Adrenal gland (tissue), 12 donors: ENCODE measurements around the gene C16orf87. TPM values are rescaled to one million over a fixed set of nuclear protein-coding genes. Genes with fewer than 3 reads are reported as not detected.
A peak's percentile ranks its signal among the peaks of the same experiment; 100 is the strongest.

Source experiments
- DNase-seq, 7 donors: peaks; one replicate each; pipeline ENCODE4 v3.0.0-alpha.2; 2019 to 2020
- H3K27ac ChIP-seq, 5 donors: fragments of 200-600 bp; sonication (generic) in 4 of 5; 1 replicate in 3 of 5; 2 replicates in 2 of 5; pipeline versions ENCODE4 v1.5.1 to v1.8.0; 2016 to 2020; ENCODE audit warnings: mild to moderate bottlenecking in 1 of 5
- H3K27me3 ChIP-seq: fragments of 200-600 bp; 2 replicates; pipeline ENCODE4 v1.8.0; 2021
- H3K36me3 ChIP-seq, 2 donors: fragments of 200-600 bp; replicated peaks in 1 of 2; 1 replicate in 1 of 2; 2 replicates in 1 of 2; pipeline versions ENCODE4 v1.5.1 to v1.8.0; 2018 to 2022
- H3K4me1 ChIP-seq, 2 donors: fragments of 200-600 bp; replicated peaks in 1 of 2; 1 replicate in 1 of 2; 2 replicates in 1 of 2; pipeline versions ENCODE4 v1.5.1 to v1.8.0; 2018 to 2021
- H3K4me3 ChIP-seq, 4 donors: fragments of 200-600 bp; sonication (generic) in 3 of 4; one replicate each; pipeline ENCODE4 v1.5.1; 2016 to 2018
- H3K9me3 ChIP-seq, 3 donors: fragments of 200-600 bp; sonication (generic) in 1 of 3; replicated peaks in 1 of 3; 1 replicate in 2 of 3; 2 replicates in 1 of 3; pipeline versions ENCODE4 v1.5.1 to v1.8.0; 2016 to 2021
- POLR2A ChIP-seq, 2 donors: fragments of 450-650 bp; IDR thresholded peaks; one replicate each; pipeline ENCODE4 v1.6.1; 2017; ENCODE audit warnings: antibody characterized with exemption in 2 of 2, mild to moderate bottlenecking in 2 of 2, moderate library complexity in 1 of 2
- WGBS, 4 donors: extraction: QIAGEN DNeasy Blood & Tissue Kit in 2 of 4; methylation state at CpG; one replicate each; pipeline versions ENCODE4 v1.1.5 to v1.1.7; 2013 to 2017; 5-methylcytosine and 5-hydroxymethylcytosine counted together
- intact Hi-C, 2 donors: fragments of 100-400 bp; cut with DNase I; formaldehyde crosslinking; loops; one replicate each; pipeline versions ENCODE4 v1.14.1 to v1.15.0; 2022 to 2023
- polyA plus RNA-seq, 3 donors: library from polyadenylated mRNA; stranded (reverse); fragments of 200-250 nt in 2 of 3; fragments of 350-450 nt in 1 of 3; fragmentation: Illumina TruSeq in 1 of 3; extraction: RNeasy Lipid Tissue Mini Kit (QIAGEN cat#74804) in 1 of 3; gene quantifications; one replicate each; pipeline ENCODE4 v1.2.3, GENCODE V29; 2013 to 2014
- total RNA-seq, 9 donors: library from RNA; depleted of rRNA in 4 of 9; stranded (reverse); fragments of >200 nt in 4 of 9; fragments of 120-200 nt in 1 of 9; fragmentation: NEBNext Ultra II Directional in 1 of 9; extraction: Animal tissue kit (Norgen Biotek cat#: 25700) in 1 of 9; gene quantifications; one replicate each; pipeline versions ENCODE4 v1.1.0 to v1.2.4, GENCODE V29; 2013 to 2023
- TF ChIP-seq, protein P1 (sequence below), 6 experiments: fragments of 450-650 bp in 4 of 6; fragments of 200-600 bp in 2 of 6; sonication (generic) in 1 of 6; IDR thresholded peaks; 1 replicate in 5 of 6; 2 replicates in 1 of 6; pipeline versions ENCODE4 v1.5.1 to v1.8.0; 2016 to 2021; ENCODE audit warnings: antibody characterized with exemption in 6 of 6, mild to moderate bottlenecking in 2 of 6, moderate library complexity in 1 of 6
- donor health status: healthy with polysubstance abuse.
- donor health status: Bipolar disorder and iron deficiency.
- donor health status: DM: yes; HTN: yes; CAD: no.
- donor health status: DM: no; HTN: no; CAD: no.
- donor health status: DM: no; HTN: no; CAD: no.
- donor health status: DM: yes; HTN: yes; CAD: no.

Gene C16orf87
- total and polyA plus RNA-seq, 12 donors = 2.3 to 26.0 (median 7.8) TPM

DNA sequence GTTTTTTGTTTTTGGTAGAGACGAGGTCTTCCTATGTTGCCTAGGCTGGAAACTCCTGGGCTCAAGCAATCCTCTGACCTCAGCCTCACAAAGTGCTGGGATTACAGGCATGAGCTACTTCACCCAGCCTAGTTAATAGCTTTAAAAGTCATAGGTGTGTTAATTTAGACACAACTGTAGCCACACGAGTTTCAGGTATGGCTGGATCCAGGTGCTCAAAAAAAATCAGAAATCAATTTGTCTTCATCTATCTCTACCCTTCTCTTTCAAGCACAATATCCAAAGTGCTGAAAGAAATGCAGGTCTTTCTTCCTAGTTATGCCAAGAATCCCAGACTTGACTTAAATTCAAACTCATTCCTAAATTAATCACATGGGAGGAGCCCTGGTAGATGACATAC is 23.9 kb upstream of the C16orf87 start:
- H3K36me3 ChIP-seq = no peaks in the 10 kb centered on the region
- H3K4me3 ChIP-seq = no peak overlapping the region
- no peaks in the 10 kb centered on the region for H3K27me3 ChIP-seq
- 87 to 95% (median 89%) methylated on average over 2 of the region's 2 CpGs for WGBS, 4 donors
- H3K27ac ChIP-seq = no peak overlapping the region
- no peaks in the 10 kb centered on the region for H3K4me1 ChIP-seq
- intact Hi-C loops = loop anchor here (2.0 to 10.0 kb wide), 4 partner anchors 54 to 1310 kb away; no protein-coding TSS in a partner anchor
- DNase-seq = no peak
- no peak for TF ChIP-seq POLR2A (IDR thresholded peaks at IDR 0.05)
- TF ChIP-seq, protein P1, sequence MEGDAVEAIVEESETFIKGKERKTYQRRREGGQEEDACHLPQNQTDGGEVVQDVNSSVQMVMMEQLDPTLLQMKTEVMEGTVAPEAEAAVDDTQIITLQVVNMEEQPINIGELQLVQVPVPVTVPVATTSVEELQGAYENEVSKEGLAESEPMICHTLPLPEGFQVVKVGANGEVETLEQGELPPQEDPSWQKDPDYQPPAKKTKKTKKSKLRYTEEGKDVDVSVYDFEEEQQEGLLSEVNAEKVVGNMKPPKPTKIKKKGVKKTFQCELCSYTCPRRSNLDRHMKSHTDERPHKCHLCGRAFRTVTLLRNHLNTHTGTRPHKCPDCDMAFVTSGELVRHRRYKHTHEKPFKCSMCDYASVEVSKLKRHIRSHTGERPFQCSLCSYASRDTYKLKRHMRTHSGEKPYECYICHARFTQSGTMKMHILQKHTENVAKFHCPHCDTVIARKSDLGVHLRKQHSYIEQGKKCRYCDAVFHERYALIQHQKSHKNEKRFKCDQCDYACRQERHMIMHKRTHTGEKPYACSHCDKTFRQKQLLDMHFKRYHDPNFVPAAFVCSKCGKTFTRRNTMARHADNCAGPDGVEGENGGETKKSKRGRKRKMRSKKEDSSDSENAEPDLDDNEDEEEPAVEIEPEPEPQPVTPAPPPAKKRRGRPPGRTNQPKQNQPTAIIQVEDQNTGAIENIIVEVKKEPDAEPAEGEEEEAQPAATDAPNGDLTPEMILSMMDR (IDR thresholded peaks at IDR 0.05) = no peak
- no peaks in the 10 kb centered on the region for H3K9me3 ChIP-seq

DNA sequence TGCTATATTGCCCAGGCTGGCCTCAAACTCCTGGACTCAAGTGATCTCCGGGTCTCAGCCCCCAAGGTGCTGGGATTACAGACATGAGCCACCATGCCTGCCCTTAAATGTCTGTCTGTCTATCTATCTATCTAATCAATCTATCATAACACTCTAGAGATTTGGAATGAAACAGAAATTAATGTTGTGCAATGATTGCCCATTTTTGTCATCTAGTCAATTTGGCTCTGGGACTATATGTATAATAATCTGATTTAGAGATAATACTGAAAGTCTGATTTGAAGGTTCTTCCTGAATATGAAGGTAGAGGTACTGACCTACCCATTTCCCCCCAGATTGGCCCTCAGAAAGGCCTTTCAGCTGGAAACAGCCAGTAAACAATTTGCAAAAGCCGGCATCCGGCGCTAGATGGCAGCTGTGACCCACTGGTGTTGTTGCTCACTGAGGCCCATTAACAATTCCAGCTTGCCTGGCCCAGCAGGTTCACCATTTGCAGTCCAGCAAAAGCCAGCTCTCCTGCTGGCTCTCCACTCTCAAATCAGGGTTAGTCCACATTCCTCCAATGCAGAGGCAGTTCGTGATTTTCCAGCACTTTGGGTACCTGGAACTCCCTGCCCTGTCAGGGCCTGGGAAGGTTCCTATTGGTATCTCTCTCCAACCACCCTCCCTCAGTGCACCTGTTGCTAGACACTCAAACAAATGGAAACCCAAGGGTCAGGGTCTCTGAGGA is 22.9 kb upstream of the C16orf87 start:
- Histone ChIP-seq H3K9me3 (no peaks in the 10 kb centered on the region), H3K4me1 (no peaks in the 10 kb centered on the region), H3K36me3 (no peaks in the 10 kb centered on the region), H3K27me3 (no peaks in the 10 kb centered on the region), H3K27ac (no peak overlapping the region), H3K4me3 (no peak overlapping the region)
- intact Hi-C loops = loop anchor here (2.0 to 10.0 kb wide), 4 partner anchors 55 to 1311 kb away; no protein-coding TSS in a partner anchor
- 18 to 25% (median 21%) methylated on average over 5 of the region's 5 CpGs for WGBS, 4 donors
- peak; percentile 75 to 92 (median 87) for DNase-seq
- TF ChIP-seq POLR2A (IDR thresholded peaks at IDR 0.05) = no peak
- TF ChIP-seq, protein P1 (IDR thresholded peaks at IDR 0.05) = peak; percentile 58 to 91 (median 86)

DNA sequence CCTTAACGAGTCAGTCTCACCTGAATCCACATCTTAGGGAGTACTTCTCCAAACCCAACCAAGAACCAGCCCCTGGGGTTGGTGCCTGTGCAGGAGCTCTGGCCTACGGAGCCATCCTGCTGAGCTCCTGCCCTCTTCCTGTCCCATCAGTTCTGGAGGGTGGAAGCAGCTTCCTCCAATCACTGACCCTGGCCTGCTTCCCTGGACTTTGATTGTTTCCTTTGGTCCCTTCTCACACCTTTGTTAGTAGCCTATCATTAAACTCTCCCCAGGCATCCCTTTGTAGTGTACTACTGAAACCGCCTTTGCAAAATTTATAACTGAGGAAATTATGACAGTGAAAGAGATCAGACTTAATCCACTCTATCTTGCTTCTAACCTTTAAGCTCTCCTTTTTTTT is 21.1 kb upstream of the C16orf87 start:
- no peak for TF ChIP-seq POLR2A (IDR thresholded peaks at IDR 0.05)
- TF ChIP-seq, protein P1 (IDR thresholded peaks at IDR 0.05) = no peak

DNA sequence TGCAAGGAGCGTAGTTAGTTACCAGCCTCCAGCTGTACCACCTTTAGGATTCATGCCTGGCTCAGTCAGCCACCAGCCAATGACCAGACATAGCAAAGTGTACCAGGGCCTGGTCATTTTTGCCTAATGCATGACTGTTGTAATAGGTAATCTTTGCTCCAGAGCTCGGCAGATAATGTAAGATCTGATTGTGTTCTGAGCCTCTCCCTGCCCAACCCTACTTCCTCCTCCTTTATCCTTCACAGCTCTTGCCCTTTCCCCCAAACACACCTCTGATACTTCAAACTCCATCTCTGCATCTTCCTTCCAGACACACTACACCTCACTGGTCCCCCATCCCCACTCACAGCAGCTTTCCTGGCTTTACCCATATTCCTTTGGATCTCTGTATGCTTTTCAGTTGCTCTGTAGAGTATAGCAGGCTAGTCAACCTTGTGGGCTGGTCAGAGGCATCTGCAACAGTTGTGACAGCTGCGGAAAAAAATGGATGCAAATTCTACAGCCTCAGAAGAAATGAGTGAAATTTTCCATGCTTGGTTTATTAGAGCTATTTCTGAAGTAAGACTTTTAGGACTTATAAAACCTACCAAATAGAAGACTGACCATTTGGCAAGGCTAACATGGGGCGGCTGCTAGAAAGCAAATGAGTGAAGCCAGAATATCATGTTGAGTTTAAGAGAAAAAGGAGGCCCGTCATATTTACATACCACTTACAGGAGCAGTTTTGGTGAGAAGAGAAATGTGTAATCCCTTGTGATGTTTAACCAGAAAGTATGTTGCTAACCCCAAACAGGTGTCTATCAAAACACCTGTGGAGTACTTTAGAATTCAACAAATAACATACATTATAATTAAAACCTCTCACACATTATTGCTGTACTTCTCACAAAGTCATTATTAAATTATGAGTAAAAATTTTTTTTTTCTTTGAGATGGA is 19.9 kb upstream of the C16orf87 start:
- WGBS, 4 donors = 73 to 84% (median 81%) methylated on average over 5 of the region's 5 CpGs
- no peak overlapping the region for H3K27ac ChIP-seq
- no peaks in the 10 kb centered on the region for H3K4me1 ChIP-seq
- DNase-seq = no peak
- H3K27me3 ChIP-seq = no peaks in the 10 kb centered on the region
- no peaks in the 10 kb centered on the region for H3K9me3 ChIP-seq
- H3K36me3 ChIP-seq = no peaks in the 10 kb centered on the region
- TF ChIP-seq, protein P1 (IDR thresholded peaks at IDR 0.05) = no peak
- no peak for TF ChIP-seq POLR2A (IDR thresholded peaks at IDR 0.05)
- no peak overlapping the region for H3K4me3 ChIP-seq
- intact Hi-C loops = loop anchor here (5.0 to 10.0 kb wide), 3 partner anchors 61 to 1314 kb away; no protein-coding TSS in a partner anchor

More for the DNA sequence above, 21.1 kb upstream of the C16orf87 start:
- Histone ChIP-seq H3K36me3 (no peaks in the 10 kb centered on the region), H3K4me1 (no peaks in the 10 kb centered on the region), H3K27me3 (no peaks in the 10 kb centered on the region), H3K27ac (no peak overlapping the region), H3K9me3 (no peaks in the 10 kb centered on the region), H3K4me3 (no peak overlapping the region)
- whole genome bisulfite sequencing, 4 donors = 62 to 79% (median 73%) methylated on average over 3 of the region's 3 CpGs
- DNase-seq = no peak
- intact Hi-C loops = loop anchor here (5.0 to 10.0 kb wide), 3 partner anchors 60 to 1313 kb away; no protein-coding TSS in a partner anchor
